Gastrocnemius medialis (tissue), 4 donors: ENCODE data around the gene WDFY2. TPM values are rescaled to one million over a fixed set of nuclear protein-coding genes. Genes with fewer than 3 reads are reported as not detected.
"Not testable (repeated sequence)": the region's sequence is repeated elsewhere in the genome, so short reads cannot be mapped to it uniquely, and the experiment has no call there.

ENCODE experiments used
- ATAC-seq, 2 donors: fragments of 150-250 bp; one replicate each; pipeline ENCODE4 v1.9.1; 2016
- DNase-seq, 2 donors: peaks; one replicate each; pipeline ENCODE4 v3.0.0-alpha.2; 2019
- H3K27ac ChIP-seq, 4 donors: fragments of 200-600 bp; sonication (generic); 1 replicate in 1 of 4; 2 replicates in 3 of 4; pipeline ENCODE4 v1.5.1; 2016 to 2018; ENCODE audit warnings: mild to moderate bottlenecking in 2 of 4, moderate library complexity in 1 of 4
- H3K27me3 ChIP-seq, 3 donors: fragments of 200-600 bp; sonication (generic) in 2 of 3; 1 replicate in 1 of 3; 2 replicates in 2 of 3; pipeline versions ENCODE4 v1.5.1 to v1.6.0; 2016 to 2019; ENCODE audit warnings: mild to moderate bottlenecking in 1 of 3, moderate library complexity in 1 of 3
- H3K36me3 ChIP-seq, 2 donors: fragments of 200-600 bp; sonication (generic) in 1 of 2; one replicate each; pipeline ENCODE4 v1.5.1; 2017 to 2018
- H3K4me1 ChIP-seq, 2 donors: fragments of 200-600 bp; sonication (generic) in 1 of 2; one replicate each; pipeline ENCODE4 v1.5.1; 2016 to 2017; ENCODE audit warnings: mild to moderate bottlenecking in 2 of 2
- H3K4me3 ChIP-seq, 4 donors: fragments of 200-600 bp; sonication (generic) in 3 of 4; 1 replicate in 1 of 4; 2 replicates in 3 of 4; pipeline ENCODE4 v1.5.1; 2016 to 2019; ENCODE audit warnings: mild to moderate bottlenecking in 2 of 4
- H3K9me3 ChIP-seq, 3 donors: fragments of 200-600 bp; sonication (generic) in 2 of 3; 1 replicate in 1 of 3; 2 replicates in 2 of 3; pipeline ENCODE4 v1.5.1; 2016 to 2019
- CTCF ChIP-seq, 5 experiments: fragments of 450-650 bp in 3 of 5; fragments of 200-600 bp in 2 of 5; sonication (generic) in 2 of 5; IDR thresholded peaks in 4 of 5; conservative IDR thresholded peaks in 1 of 5; 1 replicate in 4 of 5; 2 replicates in 1 of 5; pipeline ENCODE4 v1.5.1; 2016 to 2019; ENCODE audit warnings: antibody characterized with exemption in 5 of 5, mild to moderate bottlenecking in 3 of 5, moderate library complexity in 3 of 5
- POLR2A ChIP-seq, 2 donors: fragments of 450-650 bp; IDR thresholded peaks; one replicate each; pipeline ENCODE4 v1.6.1; 2017; ENCODE audit warnings: antibody characterized with exemption in 2 of 2, mild to moderate bottlenecking in 2 of 2, moderate library complexity in 2 of 2
- in situ Hi-C, 4 donors: fragments of 200-750 bp; cut with MboI; loops; one replicate each; pipeline versions ENCODE4 v1.15.0 to v1.8.0; 2017; ENCODE audit warnings: low sequenced_read_pairs in 4 of 4
- intact Hi-C: fragments of 100-400 bp; cut with DNase I; formaldehyde crosslinking; loops from one replicate; pipeline ENCODE4 v1.15.1; 2023; ENCODE audit warnings: low total_unique reads
- total RNA-seq, 4 donors: library from RNA; depleted of rRNA; stranded (reverse); fragments of >200 nt; gene quantifications; one replicate each; pipeline versions ENCODE4 v1.1.0 to v1.2.3, GENCODE V29; 2016

The WDFY2 gene
- total RNA-seq, 4 donors from 2014 or later = 0.98 to 2.8 (median 1.7) TPM

GRCh38 chr13:51562011-51562671, 22.1 kb upstream of the WDFY2 start:
- in situ Hi-C loops (no loop called here), intact Hi-C loops (no loop called here)
- no peak for ATAC-seq
- H3K4me1 ChIP-seq = no peaks in the 10 kb centered on the region
- H3K36me3 ChIP-seq = no peaks in the 10 kb centered on the region
- DNase-seq = no peak
- H3K4me3 ChIP-seq = no peak overlapping the region
- H3K27me3 ChIP-seq = no peaks in the 10 kb centered on the region
- H3K9me3 ChIP-seq = no peaks in the 10 kb centered on the region
- H3K27ac ChIP-seq = no peak overlapping the region
- TF ChIP-seq CTCF (IDR thresholded peaks at IDR 0.05 in 4 of 5, conservative IDR thresholded peaks at IDR 0.05 in 1 of 5) (no peak), POLR2A (IDR thresholded peaks at IDR 0.05) (no peak)

GRCh38 chr13:51564252-51564651, 20.0 kb upstream of the WDFY2 start:
- no peaks in the 10 kb centered on the region for H3K9me3 ChIP-seq
- no peak overlapping the region for H3K27ac ChIP-seq
- in situ Hi-C loops (no loop called here), intact Hi-C loops (no loop called here)
- no peak for DNase-seq
- no peaks in the 10 kb centered on the region for H3K36me3 ChIP-seq
- no peak for TF ChIP-seq POLR2A (IDR thresholded peaks at IDR 0.05)
- TF ChIP-seq CTCF (IDR thresholded peaks at IDR 0.05 in 4 of 5, conservative IDR thresholded peaks at IDR 0.05 in 1 of 5) = no peak
- ATAC-seq = no peak
- no peaks in the 10 kb centered on the region for H3K27me3 ChIP-seq
- H3K4me3 ChIP-seq = no peak overlapping the region
- no peaks in the 10 kb centered on the region for H3K4me1 ChIP-seq

GRCh38 chr13:51564671-51565070, 19.6 kb upstream of the WDFY2 start:
- TF ChIP-seq POLR2A (IDR thresholded peaks at IDR 0.05) (no peak), CTCF (IDR thresholded peaks at IDR 0.05 in 4 of 5, conservative IDR thresholded peaks at IDR 0.05 in 1 of 5) (no peak)
- intact Hi-C loops = no loop called here

GRCh38 chr13:51569001-51569400, 15.3 kb upstream of the WDFY2 start:
- ATAC-seq, in situ Hi-C loops, H3K9me3 ChIP-seq, DNase-seq, intact Hi-C loops, H3K27ac ChIP-seq, H3K36me3 ChIP-seq, H3K27me3 ChIP-seq, H3K4me1 ChIP-seq, H3K4me3 ChIP-seq: not testable (repeated sequence)

More at GRCh38 chr13:51564671-51565070, 19.6 kb upstream of the WDFY2 start:
- Histone ChIP-seq H3K36me3 (no peaks in the 10 kb centered on the region), H3K27ac (no peak overlapping the region), H3K9me3 (no peaks in the 10 kb centered on the region), H3K27me3 (no peaks in the 10 kb centered on the region), H3K4me1 (no peaks in the 10 kb centered on the region), H3K4me3 (no peak overlapping the region)
- in situ Hi-C loops = no loop called here
- ATAC-seq (no peak), DNase-seq (no peak)

GRCh38 chr13:51576754-51577153, 7.5 kb upstream of the WDFY2 start:
- in situ Hi-C loops (loop anchor here in 2 of 4 donors (10.0 to 25.0 kb wide), 2 partner anchors 112 to 236 kb away; partner anchors contain the start of gene DHRS12 (in 1 of the 2)), intact Hi-C loops (no loop called here)
- Histone ChIP-seq H3K4me1 (no peaks in the 10 kb centered on the region), H3K4me3 (no peak overlapping the region), H3K36me3 (no peaks in the 10 kb centered on the region), H3K27me3 (no peaks in the 10 kb centered on the region), H3K9me3 (no peaks in the 10 kb centered on the region), H3K27ac (no peak overlapping the region)
- TF ChIP-seq CTCF (IDR thresholded peaks at IDR 0.05 in 4 of 5, conservative IDR thresholded peaks at IDR 0.05 in 1 of 5) (no peak), POLR2A (IDR thresholded peaks at IDR 0.05) (no peak)
- DNase-seq (no peak), ATAC-seq (no peak)
